ENCODE results near the gene UMAD1.

- TF ChIP-seq POLR2A (IDR thresholded peaks at IDR 0.05; ENCODE audit: low read length) (no peak), GATA1 (IDR thresholded peaks at IDR 0.05; ENCODE audit: low read depth, low read length) (no peak)
These were observed 110.9 kb downstream of the UMAD1 start for GRCh38 chr7:7751243-7752092.
